HCT116 (cell line): ENCODE measurements around the gene CASP8. TPM values are rescaled to one million over a fixed set of nuclear protein-coding genes. Genes with fewer than 3 reads are reported as not detected.

Source experiments
- ATAC-seq: fragments of 200-7000 bp; cut with Tn5 transposase; 2 replicates; pipeline ENCODE4 v1.9.1; 2020; ENCODE audit warnings: mild to moderate bottlenecking, moderate library complexity
- BruUV-seq: library from RNA; stranded (reverse); fragments of 400-500 nt; replicated peaks from 2 replicates; lab custom pipeline; 2021; lab: Mats Ljungman, UMichigan
- CTCF ChIA-PET: fragments of 300-600 bp; sonication (Branson Sonifier 250); formaldehyde crosslinking; loops from one replicate; lab custom pipeline; 2021; ENCODE audit warnings: antibody characterized with exemption; lab: Charles Lee
- POLR2A ChIA-PET: fragments of 300-600, 350-600 bp; sonication (Branson Sonifier 250); formaldehyde crosslinking; loops from one replicate; lab custom pipeline; 2021; ENCODE audit warnings: antibody characterized with exemption; lab: Charles Lee
- RAD21 ChIA-PET, 2 experiments: fragments of 300-600 bp; sonication (Branson Sonifier 250); formaldehyde crosslinking; loops; one replicate each; lab custom pipeline; 2023; ENCODE audit warnings: low total read pairs in 2 of 2; ENCODE audit not compliant: uncharacterized antibody in 2 of 2, unreplicated experiment in 2 of 2, low non-redundant PET in 1 of 2; lab: Charles Lee
- DNase-seq: peaks from one replicate; pipeline ENCODE4 v3.0.0-alpha.2; 2010; ENCODE audit warnings: low read depth, low spot score
- H2AFZ ChIP-seq: fragments of 200-600 bp; shearing (Covaris generic), sonication (generic); 2 replicates; pipeline ENCODE4 v1.6.1; 2017; ENCODE audit warnings: low read depth, mixed run types, mixed read lengths, antibody characterized with exemption, low read length; ENCODE audit not compliant: poor library complexity, severe bottlenecking
- H3K27ac ChIP-seq: 2 replicates; pipeline ENCODE4 v1.5.1; 2012; ENCODE audit warnings: low read depth, low read length
- H3K27me3 ChIP-seq: fragments of 200-600 bp; sonication (generic); 2 replicates; pipeline ENCODE4 v1.6.1; 2016; ENCODE audit warnings: mixed run types, low read length, mixed read lengths; ENCODE audit not compliant: insufficient read depth
- H3K36me3 ChIP-seq, 2 experiments: fragments of 200-500 bp in 1 of 2; fragments of 200-600 bp in 1 of 2; sonication (Bioruptor generic) in 1 of 2; sonication (generic) in 1 of 2; 2 replicates each; pipeline versions ENCODE4 v1.5.1 to v1.6.1; 2014 to 2016; ENCODE audit warnings: low read length in 2 of 2, inconsistent platforms in 1 of 2, mixed read lengths in 1 of 2, mixed run types in 1 of 2; ENCODE audit not compliant: insufficient read depth in 2 of 2, control insufficient read depth in 1 of 2
- H3K4me1 ChIP-seq, 2 experiments: fragments of 200-600 bp in 1 of 2; sonication (generic) in 1 of 2; 2 replicates each; pipeline versions ENCODE4 v1.5.1 to v1.6.1; 2012 to 2017; ENCODE audit warnings: low read length in 2 of 2, inconsistent platforms in 1 of 2, mild to moderate bottlenecking in 1 of 2, mixed read lengths in 1 of 2, mixed run types in 1 of 2, moderate library complexity in 1 of 2; ENCODE audit not compliant: insufficient read depth in 2 of 2, control insufficient read depth in 1 of 2
- H3K4me2 ChIP-seq: fragments of 200-600 bp; sonication (generic); 2 replicates; pipeline ENCODE4 v1.6.1; 2017; ENCODE audit warnings: mixed run types, low read length, mixed read lengths
- H3K4me3 ChIP-seq, 2 experiments: fragments of 200-600 bp in 1 of 2; sonication (generic) in 1 of 2; replicated peaks in 1 of 2; 2 replicates each; pipeline ENCODE4 v1.5.1; 2011 to 2016; ENCODE audit warnings: low read length in 2 of 2, control low read depth in 1 of 2, low read depth in 1 of 2, mild to moderate bottlenecking in 1 of 2, mixed read lengths in 1 of 2, mixed run types in 1 of 2
- H3K79me2 ChIP-seq: fragments of 200-600 bp; sonication (generic); 2 replicates; pipeline ENCODE4 v1.6.1; 2017; ENCODE audit warnings: mild to moderate bottlenecking, mixed run types, low read length, moderate library complexity, mixed read lengths; ENCODE audit not compliant: insufficient read depth
- H3K9ac ChIP-seq: fragments of 200-600 bp; sonication (generic); 2 replicates; pipeline ENCODE4 v1.6.1; 2016; ENCODE audit warnings: low read length, mixed read lengths
- H3K9me2 ChIP-seq: fragments of 200-600 bp; sonication (generic), shearing (Covaris generic); 2 replicates; pipeline ENCODE4 v1.6.1; 2017; ENCODE audit warnings: mixed run types, mild to moderate bottlenecking, moderate library complexity; ENCODE audit not compliant: insufficient read depth
- H3K9me3 ChIP-seq, 2 experiments: fragments of 200-500 bp in 1 of 2; fragments of 200-600 bp in 1 of 2; sonication (Bioruptor generic) in 1 of 2; sonication (generic) in 1 of 2; 2 replicates each; pipeline ENCODE4 v1.6.1; 2014 to 2017; ENCODE audit warnings: low read length in 2 of 2, mixed read lengths in 2 of 2, inconsistent platforms in 1 of 2, low read depth in 1 of 2, mild to moderate bottlenecking in 1 of 2, mixed run types in 1 of 2, moderate library complexity in 1 of 2; ENCODE audit not compliant: control insufficient read depth in 1 of 2, insufficient read depth in 1 of 2
- H4K20me1 ChIP-seq: fragments of 200-600 bp; sonication (generic), shearing (Covaris generic); 2 replicates; pipeline ENCODE4 v1.6.1; 2017; ENCODE audit warnings: mixed run types, mild to moderate bottlenecking, moderate library complexity; ENCODE audit not compliant: insufficient read depth
- CBX3 ChIP-seq: IDR thresholded peaks from 2 replicates; pipeline ENCODE4 v1.6.1; 2012; ENCODE audit warnings: low read depth
- MAX ChIP-seq: IDR thresholded peaks from 2 replicates; pipeline ENCODE4 v1.6.1; 2012
- RAD21 ChIP-seq: IDR thresholded peaks from 2 replicates; pipeline ENCODE4 v1.6.1; 2012; ENCODE audit warnings: low read depth, mild to moderate bottlenecking
- intact Hi-C: fragments of 100-400 bp; cut with micrococcal nuclease; formaldehyde crosslinking; loops from 2 replicates; pipeline ENCODE4 v1.10.0; 2022
- total RNA-seq: library from RNA; stranded (reverse); gene quantifications from one replicate; pipeline ENCODE4 v1.2.1, GENCODE V29; 2021; ENCODE audit not compliant: unreplicated experiment

The CASP8 gene
- total RNA-seq, 1 experiment from 2014 or later: 29.6 TPM

- CTCF ChIA-PET: no interaction called here
- intact Hi-C loops: no loop called here
- no peaks in the 10 kb centered on the region for H3K79me2 ChIP-seq
- no peak for DNase-seq
- no peak for ATAC-seq
- H4K20me1 ChIP-seq: no peaks in the 10 kb centered on the region
- H3K9ac ChIP-seq: no peak overlapping the region
- no peak overlapping the region for H3K4me2 ChIP-seq
- H3K9me2 ChIP-seq: no peaks in the 10 kb centered on the region
- POLR2A ChIA-PET: no interaction called here
- H2AFZ ChIP-seq: no peak overlapping the region
- H3K4me1 ChIP-seq: no peaks in the 10 kb centered on the region
- BruUV-seq: no TSS peak
- H3K27ac ChIP-seq: no peak overlapping the region
- H3K4me3 ChIP-seq: no peak overlapping the region
- H3K27me3 ChIP-seq: no peaks in the 10 kb centered on the region
- RAD21 ChIA-PET: no interaction called here
- H3K36me3 ChIP-seq: no peaks in the 10 kb centered on the region
- H3K9me3 ChIP-seq: no peaks in the 10 kb centered on the region
- TF ChIP-seq RAD21: no peak
- TF ChIP-seq CBX3: no peak
- TF ChIP-seq, all 23 proteins: peak for 0
These were observed 53.0 kb downstream of the CASP8 start for GRCh38 chr2:201313362-201313761.

GRCh38 chr2:201319511-201319910 lies 59.2 kb downstream of the CASP8 start:
- intact Hi-C loops: no loop called here
- H3K27ac ChIP-seq: no peak overlapping the region
- TF ChIP-seq CBX3: no peak
- TF ChIP-seq MAX: no peak
- TF ChIP-seq, all 23 proteins: peak for 0
- ChIA-PET RAD21 (no interaction called here), POLR2A (no interaction called here), CTCF (no interaction called here)
- ATAC-seq (no peak), DNase-seq (no peak)
- no peaks in the 10 kb centered on the region for H3K4me1 ChIP-seq
- no peaks in the 10 kb centered on the region for H3K9me2 ChIP-seq
- BruUV-seq: no TSS peak
- H2AFZ ChIP-seq: no peak overlapping the region
- no peak overlapping the region for H3K9ac ChIP-seq
- no peaks in the 10 kb centered on the region for H4K20me1 ChIP-seq
- H3K79me2 ChIP-seq: no peaks in the 10 kb centered on the region
- H3K27me3 ChIP-seq: no peaks in the 10 kb centered on the region
- no peak overlapping the region for H3K4me2 ChIP-seq
- 0 out of 4 replicates have a peak, but pooled peaks cover 0 to 3% of the 10 kb centered on the region in 2 experiments for H3K9me3 ChIP-seq
- H3K4me3 ChIP-seq: no peak overlapping the region
- no peaks in the 10 kb centered on the region for H3K36me3 ChIP-seq
